Gastroesophageal sphincter (tissue), 3 donors: ENCODE measurements around the gene MRPL46.

ENCODE experiments used
- EP300 ChIP-seq: sonication (generic); formaldehyde crosslinking; IDR thresholded peaks from one replicate; pipeline ENCODE4 v1.6.1; 2017; ENCODE audit warnings: antibody characterized with exemption, mild to moderate bottlenecking
- POLR2A ChIP-seq, 2 donors: fragments of 450-650 bp; IDR thresholded peaks; one replicate each; pipeline ENCODE4 v1.6.1; 2017; ENCODE audit warnings: antibody characterized with exemption in 2 of 2, mild to moderate bottlenecking in 2 of 2, moderate library complexity in 1 of 2
- POLR2AphosphoS5 ChIP-seq: sonication (generic); formaldehyde crosslinking; IDR thresholded peaks from one replicate; pipeline ENCODE4 v1.6.1; 2017; ENCODE audit warnings: antibody characterized with exemption
- TF ChIP-seq, protein P1 (sequence below), 4 experiments: fragments of 200-600 bp in 2 of 4; fragments of 450-650 bp in 2 of 4; sonication (generic) in 1 of 4; IDR thresholded peaks; one replicate each; pipeline ENCODE4 v1.5.1; 2017 to 2019; ENCODE audit warnings: antibody characterized with exemption in 4 of 4, mild to moderate bottlenecking in 2 of 4, moderate library complexity in 2 of 4

DNA sequence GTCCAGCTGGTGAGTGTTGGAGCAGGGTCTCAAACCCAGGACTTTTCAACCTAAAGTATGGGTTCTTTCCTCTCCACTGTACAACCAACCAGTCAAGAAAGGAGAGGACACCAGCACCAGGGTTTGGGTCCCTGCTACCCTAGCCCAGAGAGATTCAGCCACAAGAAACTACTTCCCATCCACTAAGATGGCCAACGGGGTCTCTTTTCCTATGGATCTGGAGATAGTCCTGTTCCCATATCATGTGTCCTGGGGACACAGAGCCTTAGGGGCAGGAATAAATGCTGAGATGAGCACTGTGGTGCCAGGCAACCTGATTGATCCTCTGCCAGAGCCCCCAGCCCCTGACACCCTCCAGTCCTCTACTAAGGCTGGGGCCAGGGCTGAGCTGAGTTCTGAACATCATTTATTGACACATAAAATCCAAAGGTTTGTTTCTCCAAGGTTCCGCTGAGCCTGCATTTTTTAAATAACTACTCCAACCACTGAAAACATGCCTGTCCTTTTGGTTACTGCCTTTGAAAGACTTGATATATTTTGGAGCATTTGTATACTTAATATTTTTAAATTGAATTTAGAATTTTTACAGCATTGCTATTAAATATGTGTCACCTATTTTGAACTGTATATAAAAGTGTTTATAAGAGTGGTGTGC is 26.0 kb downstream of the MRPL46 start:
- TF ChIP-seq, protein P1, sequence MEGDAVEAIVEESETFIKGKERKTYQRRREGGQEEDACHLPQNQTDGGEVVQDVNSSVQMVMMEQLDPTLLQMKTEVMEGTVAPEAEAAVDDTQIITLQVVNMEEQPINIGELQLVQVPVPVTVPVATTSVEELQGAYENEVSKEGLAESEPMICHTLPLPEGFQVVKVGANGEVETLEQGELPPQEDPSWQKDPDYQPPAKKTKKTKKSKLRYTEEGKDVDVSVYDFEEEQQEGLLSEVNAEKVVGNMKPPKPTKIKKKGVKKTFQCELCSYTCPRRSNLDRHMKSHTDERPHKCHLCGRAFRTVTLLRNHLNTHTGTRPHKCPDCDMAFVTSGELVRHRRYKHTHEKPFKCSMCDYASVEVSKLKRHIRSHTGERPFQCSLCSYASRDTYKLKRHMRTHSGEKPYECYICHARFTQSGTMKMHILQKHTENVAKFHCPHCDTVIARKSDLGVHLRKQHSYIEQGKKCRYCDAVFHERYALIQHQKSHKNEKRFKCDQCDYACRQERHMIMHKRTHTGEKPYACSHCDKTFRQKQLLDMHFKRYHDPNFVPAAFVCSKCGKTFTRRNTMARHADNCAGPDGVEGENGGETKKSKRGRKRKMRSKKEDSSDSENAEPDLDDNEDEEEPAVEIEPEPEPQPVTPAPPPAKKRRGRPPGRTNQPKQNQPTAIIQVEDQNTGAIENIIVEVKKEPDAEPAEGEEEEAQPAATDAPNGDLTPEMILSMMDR (IDR thresholded peaks at IDR 0.05), result no peak
- TF ChIP-seq POLR2A (IDR thresholded peaks at IDR 0.05), result no peak
- TF ChIP-seq POLR2AphosphoS5, result no peak
- TF ChIP-seq EP300, result no peak
